HG02610 (cell line): Measurements from ENCODE around the gene CDKL5.

Experiments
- ATAC-seq: cut with Tn5 transposase; IDR thresholded peaks from one replicate; pipeline ENCODE4 v1.9.1; 2021; ENCODE audit warnings: mild to moderate bottlenecking, moderate library complexity; ENCODE audit not compliant: unreplicated experiment

Gene CDKL5

DNA sequence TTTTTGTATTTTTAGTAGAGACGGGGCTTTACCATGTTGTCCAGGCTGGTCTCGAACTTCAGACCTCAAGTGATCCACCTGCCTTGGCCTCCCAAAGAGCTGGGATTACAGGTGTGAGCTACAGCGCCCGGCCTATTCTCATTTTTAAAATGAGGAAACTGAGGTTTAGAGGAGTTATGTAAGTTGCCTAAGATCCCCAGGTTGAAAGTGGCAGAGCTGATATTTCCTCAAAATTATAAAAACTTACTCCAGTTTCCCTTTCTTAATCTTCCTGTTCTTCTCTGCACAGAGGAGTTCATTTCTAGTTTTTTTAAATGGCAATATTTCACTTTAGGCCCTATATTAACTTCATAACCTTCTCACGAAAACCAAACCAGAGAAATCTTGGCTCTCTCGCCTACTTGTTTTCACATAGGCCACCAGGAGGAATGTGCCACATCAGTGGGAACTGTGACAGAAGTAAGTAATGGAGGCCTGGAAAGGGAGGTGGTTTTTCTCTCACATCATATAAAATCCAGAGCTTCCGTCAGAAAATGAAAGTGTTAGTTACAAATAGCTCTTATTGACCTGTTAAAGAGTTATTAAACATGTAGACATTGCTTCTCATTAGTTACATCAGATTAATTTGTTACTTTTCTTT, 262.6 kb downstream of the CDKL5 start:
- no peak for ATAC-seq

DNA sequence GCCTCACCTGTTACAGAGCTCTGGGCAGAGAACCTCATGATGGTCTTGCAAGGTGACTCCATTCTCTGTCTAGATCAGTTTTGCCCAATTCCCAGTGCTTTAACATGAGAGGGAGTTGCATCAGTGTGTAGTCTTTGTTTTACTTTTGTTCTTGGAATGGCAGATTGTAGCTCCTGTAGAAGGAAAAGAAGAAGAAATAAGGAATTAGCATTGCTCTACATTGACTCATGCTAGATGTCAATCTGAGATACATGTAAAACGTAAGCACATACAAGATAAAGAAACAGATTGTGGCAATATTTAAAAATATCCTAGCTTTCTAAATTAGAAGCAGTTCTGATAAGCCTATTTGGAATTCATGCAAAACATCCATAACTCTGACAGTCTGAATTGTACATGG, 266.0 kb downstream of the CDKL5 start:
- ATAC-seq = no peak

DNA sequence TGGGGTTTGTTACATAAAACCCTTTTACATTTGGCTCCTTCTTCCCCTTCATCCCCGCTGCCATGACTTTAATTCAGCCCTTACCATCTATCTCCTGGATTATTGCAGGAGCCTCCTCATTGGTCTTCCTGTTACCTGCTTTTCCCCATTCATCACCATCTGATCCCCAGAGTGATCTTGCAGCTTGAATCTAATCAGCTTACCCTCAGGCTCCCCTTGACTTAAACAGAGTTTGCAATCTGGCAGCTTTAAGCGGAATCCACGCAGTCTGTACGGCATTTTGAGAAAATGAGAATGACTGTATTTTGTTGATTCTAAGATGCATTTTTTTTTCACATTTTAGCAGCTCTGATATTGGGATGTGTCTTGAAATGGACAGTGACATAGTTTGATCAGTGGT, 267.1 kb downstream of the CDKL5 start:
- no peak for ATAC-seq

DNA sequence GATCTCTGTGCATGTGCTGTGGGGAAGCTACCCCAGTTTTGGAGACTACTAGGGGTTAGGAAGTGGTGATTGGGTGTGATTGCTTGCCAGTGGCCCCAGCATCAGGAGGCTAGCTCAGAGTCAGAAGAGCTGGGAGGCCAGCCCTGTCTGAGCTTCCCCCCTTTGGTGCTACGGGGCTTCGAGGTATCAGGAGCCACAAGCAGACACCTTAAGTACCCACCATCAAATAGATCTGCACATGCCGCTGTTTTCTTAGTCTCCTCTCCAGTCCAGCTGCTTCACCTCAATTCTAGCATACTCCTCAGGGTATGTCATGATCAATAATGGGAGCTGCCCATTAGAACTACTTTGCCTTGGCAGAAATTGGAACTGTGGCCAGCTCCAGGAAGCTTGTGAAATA, 271.2 kb downstream of the CDKL5 start:
- no peak for ATAC-seq

DNA sequence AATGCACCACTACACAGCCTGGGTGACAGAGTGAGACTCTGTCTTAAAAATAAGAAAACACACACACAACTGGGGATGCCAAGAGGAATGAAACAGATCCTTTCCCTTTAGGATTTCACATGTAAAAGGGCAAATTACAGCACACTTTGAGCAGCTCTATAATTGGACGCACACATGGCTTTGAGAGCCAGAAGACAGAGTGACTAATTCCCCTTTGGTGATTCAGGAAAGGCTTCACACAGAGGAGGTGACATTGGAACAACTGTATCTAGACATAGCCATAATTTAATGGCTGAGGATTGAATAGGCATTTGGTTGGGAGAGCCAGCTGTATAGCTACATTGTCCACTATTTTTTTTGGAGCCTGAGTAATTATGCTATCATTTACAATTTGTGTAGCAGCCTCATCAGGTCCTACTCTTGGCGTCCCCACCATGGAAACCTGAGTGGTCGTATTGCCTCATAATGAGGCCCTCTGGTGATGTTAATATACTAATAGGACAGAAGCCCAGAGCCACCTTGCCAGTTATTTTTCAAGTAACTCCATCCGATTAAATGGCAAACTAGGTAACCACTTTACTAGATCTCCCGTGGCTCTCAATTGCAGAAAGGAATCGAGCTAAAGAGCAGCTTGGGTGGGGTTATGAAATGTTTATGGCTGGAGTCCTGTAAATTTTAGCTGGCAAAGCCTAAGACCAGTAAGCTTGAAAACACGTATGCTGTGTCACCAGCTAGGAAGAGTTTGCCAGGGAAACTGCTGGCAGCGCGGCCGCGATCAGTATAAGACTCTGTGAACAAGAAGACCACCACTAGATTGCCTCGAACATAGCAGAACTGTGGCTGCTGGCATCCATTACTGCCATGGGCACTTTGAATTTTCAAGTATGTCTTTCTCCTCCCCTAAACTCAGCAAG, 273.6 kb downstream of the CDKL5 start:
- ATAC-seq = no peak

DNA sequence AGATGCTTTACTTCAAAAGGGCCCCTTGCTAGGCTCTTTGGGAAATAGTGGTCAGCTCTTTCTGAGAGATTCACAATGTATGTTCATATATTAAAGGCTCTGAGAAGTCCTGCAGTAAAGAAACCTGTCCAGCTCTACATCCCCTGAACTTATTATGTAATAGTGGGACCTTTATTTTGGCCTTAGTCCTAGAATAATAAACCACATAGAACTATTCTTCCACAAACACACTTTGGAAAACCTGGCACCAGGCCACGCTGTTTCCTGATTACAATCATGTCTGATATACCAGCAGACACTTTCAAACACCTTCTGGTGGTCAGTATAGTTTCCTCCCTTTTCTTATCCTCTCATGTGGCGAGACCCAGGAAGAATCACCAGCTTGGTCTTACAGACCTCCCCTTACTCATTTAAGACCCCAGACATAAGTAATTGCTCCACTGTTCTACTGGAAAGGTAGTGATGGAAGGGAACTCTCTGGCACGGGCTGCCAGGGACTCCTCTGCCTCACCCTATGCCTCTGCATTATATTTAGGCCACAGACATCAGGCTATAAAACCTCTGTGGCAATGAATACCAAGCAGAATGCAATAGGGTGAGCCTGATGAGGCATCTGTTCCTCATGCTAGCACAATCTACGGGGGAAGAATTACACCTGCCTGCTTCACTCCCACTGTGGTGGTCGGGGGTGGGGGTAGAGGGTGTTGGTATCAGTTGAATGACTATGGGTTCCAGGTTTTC, 276.4 kb downstream of the CDKL5 start:
- ATAC-seq = no peak

DNA sequence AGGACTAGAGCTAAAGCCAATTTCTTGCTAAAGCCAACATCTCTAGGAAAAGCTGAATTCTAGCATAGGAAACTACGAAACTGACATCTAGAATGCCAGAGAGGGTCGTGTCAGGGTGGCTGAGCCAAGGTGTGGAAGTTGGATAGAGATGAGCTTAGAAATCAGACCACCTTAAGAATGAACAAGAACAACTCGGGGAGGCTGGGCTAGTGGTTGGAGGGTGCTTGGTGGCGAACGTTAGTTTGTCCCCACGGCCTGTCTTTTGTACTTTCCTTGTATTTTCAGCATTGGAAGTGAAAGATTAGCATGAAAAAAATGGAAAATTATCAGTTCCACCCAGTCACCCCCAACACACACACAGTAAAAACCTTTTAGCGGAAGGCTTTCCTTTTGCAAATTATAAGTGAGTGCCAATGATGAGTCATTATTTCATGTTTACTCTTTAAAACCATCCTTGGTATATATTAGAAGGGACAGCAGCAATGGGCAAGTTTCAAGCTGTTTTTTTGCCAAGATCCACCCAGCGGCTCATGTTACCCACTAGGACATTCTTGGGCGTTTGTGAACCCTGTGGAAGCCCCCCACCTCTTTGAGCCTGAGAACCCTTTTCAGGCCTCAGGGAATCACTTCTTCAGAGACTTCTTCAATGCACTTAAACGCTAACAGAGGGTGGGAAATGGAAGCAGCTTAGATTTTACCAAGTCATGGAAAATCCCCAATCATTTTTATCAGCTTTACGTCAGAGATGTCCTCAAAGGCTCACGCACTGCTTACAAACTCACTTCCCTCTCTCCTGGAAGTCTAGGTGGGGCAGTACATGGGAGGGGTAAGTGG, 277.2 kb downstream of the CDKL5 start:
- no peak for ATAC-seq
